GM18861 (cell line): ENCODE results near the gene MOB1B.
"Not testable (repeated sequence)": the region's sequence is repeated elsewhere in the genome, so short reads cannot be mapped to it uniquely, and the experiment has no call there.

Experiments used
- ATAC-seq: cut with Tn5 transposase; IDR thresholded peaks from one replicate; pipeline ENCODE4 v1.9.1; 2021; ENCODE audit not compliant: unreplicated experiment

The MOB1B gene

DNA sequence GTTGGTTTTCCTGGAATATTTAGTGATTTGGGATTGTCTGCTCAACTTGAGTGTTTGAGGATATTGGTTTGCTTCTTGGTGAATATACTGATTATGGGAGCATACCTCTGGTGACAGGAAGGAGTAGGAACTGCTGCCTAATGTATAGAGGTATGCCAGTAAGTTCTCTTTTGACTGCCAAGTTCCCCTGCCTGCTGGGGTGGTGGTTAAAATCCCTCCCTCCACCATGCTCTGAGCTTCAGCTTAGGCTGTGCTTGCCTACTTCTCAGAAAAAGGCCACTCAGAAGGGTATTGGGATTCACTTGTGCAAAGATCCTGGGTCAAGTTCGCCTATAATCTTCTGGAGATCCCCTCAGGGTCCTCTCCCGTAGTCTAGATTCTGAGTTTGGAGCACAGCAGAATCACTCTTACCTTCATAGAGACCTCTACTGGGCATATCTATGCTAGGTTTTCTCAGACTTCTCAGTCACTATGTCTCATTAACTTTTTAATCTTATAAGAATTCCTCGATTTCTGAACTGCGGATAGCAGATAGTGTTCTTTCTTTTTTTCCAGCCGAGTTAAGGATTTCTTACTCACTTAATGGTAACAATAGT, 46.6 kb downstream of the MOB1B start:
- no peak for ATAC-seq

DNA sequence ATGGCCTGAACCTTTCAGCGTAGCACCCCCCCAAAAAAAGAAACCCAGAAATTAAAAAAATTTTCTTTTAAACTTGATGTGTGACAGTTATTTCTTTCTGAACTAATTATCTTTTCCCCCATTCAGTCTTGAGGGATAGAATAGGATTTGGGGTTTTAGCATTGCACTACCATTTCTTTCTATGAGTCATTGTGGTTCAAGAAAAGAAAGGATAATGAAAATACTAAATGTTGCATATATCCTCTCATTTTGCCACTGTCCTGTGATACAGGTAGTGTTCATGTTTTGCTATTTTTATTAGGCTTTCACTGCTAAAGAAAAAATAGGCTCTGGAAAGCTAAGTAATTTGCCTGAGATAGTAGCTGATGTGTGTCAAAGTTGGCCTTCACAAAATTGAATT, 51.9 kb downstream of the MOB1B start:
- ATAC-seq: no peak

DNA sequence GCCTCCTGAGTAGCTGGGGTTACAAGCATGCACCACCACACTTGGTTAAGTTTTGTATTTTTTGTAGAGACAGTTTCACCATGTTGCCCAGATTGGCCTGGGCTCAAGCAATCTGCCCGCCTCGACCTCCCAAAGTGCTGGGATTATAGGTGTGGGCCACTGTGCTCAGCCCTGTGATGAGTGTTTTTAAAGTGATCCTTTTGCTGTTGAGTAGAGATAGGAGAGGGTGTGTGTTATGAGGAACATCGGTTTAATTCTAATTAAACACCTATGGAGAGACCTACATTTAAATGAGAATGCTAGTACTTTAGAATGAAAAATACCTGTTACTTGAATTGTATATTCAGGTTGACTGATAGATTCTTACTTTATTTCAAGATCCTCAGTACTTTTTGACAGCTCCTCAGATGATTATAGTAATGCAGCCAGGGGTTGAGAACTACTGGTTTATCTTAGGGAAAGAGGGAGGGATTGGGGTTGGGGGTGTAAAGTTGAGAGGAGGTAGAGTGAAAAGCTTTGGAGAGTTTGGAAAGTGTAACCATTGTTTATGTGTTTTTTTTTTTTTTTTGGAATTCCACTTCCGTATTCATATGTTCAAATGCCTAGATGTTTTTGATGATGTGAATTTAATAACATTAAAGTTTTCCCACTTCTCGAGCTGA, 54.5 kb downstream of the MOB1B start:
- ATAC-seq: no peak

DNA sequence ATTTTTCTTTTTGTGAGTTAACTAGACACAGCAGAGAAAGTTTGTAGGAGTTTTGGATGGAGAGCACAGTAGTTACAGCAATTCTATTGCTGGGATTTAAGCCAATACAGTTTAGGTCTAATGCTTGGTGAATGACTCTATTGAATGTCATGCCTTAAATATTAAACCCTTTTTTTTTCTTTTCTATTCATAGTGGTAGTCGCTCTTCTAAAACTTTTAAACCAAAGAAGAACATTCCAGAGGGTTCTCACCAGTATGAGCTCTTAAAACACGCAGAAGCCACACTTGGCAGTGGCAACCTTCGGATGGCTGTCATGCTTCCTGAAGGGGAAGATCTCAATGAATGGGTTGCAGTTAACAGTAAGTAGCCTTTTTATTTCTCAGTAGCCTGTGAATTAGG, 56.5 kb downstream of the MOB1B start:
- ATAC-seq: no peak

DNA sequence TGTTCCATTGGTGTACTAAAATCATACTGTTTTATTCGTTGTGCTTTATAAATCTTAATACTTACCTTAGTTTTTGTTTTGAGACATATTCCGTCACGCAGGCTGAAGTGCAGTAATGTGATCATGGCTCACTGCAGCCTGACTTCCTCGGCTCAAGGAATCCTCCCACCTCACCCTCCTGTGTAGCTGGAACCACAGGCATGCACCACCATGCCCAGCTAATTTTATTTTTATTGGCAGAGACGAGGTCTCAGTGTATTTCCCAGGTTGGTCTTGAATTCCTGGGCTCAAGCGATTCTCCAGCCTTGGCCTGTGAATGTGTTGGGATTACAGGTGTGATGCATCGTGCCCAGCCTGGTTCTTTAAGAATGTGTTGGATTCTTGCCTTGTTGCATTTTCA, 66.9 kb downstream of the MOB1B start:
- ATAC-seq: no peak

DNA sequence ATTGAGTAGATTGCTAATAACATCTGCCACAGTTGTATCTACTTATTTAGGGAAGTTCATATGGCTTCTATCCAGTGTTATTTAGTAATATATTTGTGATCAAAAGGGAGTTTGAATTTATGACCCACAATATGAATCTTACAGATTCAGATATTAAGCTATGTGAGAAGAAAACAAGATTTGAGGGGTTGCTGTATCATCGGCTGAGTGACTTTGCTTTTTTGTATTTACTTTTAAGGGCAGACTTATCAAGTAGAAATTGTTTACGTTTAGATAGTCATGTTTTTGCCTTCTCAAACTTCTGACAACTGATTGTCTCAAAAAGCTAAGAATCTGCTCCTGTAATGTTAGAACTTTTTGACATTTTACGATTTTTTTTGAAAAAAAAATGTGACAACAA, 74.1 kb downstream of the MOB1B start:
- no peak for ATAC-seq

DNA sequence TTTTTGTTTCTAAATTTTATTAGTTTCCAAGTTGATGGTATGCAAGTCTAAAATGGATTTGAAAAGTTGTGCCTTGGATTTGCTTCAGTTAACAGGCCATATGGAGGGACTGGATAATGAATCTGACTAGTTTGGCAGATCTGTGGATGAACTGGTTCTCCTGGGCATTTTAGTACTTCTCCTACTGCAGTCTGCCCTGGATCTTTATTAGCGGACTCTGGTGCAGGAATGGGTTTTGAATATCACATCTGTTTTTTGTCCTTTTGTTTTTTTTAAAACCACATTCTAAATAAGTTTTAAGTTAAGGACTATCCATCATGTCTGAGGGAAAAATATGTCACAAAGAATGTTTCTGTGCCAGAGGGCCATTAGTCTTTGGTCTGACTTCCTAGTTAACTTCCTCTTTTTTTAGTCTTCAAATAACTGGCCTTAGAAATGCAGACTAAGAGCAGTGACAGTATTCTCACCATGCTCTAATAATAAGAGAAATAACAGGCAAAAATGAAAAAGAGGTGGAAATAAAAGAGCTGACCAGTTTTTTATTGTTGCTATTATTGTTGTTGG, 77.4 kb downstream of the MOB1B start:
- peak; percentile 77 for ATAC-seq

DNA sequence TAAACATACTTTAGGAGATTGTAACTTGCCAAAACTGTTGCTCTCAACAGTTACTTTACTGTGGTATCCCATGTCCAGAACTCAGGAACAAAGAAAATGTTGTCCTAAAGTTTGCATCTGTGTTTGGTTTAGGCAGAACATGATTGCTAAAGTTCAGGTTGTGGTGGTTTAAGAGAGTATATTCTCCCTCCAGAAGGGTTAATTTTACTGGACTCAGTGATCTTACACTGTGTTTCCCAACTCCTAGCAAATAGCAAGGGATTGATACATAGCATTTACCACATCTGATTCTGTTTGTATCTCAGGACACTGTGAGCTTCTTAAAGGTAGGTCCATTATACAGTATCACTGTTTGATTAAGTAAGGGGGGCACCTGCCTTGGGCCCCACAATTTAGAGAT, 78.0 kb downstream of the MOB1B start:
- no peak for ATAC-seq

DNA sequence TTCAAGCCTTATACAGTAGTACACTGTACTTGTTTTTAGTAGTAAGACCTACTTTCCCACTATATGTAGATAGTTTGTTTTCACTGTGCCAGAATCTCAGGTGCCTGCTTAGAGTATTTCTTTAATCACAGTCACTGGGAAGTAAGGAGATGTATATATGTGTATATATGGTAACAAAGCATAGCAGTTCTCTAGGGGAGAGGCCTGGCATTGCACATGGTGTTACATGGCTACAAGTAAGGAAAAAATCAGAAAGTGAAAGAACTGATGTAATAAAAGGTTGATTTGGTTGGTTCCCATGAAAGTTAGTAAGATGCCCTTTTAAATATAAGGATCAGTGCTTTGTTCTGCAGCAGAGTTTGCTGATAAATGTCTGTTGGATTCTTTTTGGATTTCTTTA, 81.9 kb downstream of the MOB1B start:
- no peak for ATAC-seq

DNA sequence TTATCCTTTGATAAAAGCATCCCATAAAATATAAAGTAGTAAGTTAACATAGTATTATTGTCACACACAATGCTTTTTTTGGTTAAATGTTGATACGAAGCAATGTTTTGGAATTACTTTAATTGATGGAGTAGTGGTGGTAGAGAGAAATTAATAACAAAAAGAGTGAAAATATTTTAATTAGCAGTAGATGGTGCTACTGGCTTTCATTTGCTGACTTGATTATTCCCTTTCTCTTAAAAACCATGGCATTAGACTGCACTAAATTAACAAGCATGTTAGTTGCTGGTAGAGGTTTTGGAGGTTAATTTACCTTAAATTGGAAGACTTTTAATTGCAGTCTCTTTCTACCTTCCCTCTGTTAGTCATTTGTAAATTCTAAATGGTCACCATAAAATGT, 82.4 kb downstream of the MOB1B start:
- no peak for ATAC-seq

DNA sequence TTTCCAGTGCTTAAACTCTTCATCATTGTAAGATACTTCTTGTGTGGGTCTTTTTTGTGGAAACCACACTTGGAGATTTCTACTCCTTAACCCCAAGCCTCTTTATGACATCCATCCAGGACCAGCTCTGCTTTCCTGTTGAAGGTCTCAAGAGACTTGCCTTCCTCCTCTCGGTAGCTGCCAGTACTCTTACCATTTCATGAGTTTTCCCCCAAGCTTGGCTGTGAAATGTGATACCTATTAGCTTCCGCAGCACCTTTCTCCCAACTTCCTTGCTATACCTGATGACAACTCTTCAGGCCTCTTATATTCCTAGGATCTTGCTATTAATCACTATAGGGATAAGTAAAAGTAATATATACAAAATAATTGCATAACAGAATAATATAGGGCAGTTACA, 89.4 kb downstream of the MOB1B start:
- ATAC-seq: no peak

DNA sequence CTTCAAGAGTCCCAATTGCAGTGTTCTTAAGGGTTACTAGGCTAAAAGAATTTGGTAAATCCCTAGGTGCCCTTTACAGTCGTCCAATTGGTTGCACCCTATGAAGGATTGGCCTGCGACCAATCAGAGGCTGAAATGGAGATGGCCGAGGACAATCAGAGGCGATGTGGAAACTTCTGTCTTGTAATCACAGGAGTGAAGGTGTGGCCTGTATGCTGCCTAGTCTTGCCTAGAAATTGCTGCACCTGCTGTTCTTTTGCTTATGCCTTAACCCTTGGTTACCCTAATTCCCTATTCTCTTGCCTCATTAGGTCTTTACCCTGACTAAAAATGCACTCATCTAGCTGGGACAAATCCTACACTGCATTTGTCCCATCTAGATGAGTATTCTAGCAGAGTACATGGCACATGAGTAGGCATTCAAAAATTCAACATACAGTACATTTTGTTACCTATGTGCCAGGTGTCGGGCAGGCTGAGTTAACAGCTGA, 90.3 kb downstream of the MOB1B start:
- ATAC-seq: no peak

DNA sequence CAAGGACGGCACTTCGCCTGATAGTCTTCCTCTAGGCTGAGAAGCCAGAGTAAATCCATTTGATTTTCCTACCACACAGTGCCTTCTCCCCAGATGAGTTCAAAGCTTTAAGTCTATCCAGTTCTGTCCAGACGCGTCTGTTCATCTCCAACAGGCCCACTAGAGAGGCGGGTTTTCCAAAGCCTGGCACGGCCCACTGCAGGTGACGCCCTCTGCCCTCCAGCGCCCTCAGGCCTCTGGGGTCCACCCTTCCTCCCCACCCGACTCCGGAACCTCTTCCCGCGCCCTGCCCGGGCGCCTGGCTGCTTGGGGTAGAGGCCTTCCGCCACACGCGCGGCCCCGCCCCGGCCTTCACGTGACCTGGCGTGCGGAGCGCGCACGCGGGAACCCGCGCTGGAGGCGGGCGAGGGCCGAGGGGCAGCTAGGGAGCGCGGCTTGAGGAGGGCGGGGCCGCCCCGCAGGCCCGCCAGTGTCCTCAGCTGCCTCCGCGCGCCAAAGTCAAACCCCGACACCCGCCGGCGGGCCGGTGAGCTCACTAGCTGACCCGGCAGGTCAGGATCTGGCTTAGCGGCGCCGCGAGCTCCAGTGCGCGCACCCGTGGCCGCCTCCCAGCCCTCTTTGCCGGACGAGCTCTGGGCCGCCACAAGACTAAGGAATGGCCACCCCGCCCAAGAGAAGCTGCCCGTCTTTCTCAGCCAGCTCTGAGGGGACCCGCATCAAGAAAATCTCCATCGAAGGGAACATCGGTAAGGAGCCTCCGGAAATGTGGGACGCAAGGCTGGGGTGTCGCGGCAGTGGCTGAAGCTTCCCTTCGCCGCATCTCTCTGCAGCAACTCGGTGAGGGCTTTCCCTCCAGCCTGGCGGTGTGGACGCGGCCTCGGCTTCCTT, 91.3 kb downstream of the MOB1B start, which contains the start of gene DCK:
Gene DCK (plus strand): TSS at position 469 of the 888 bp plus-strand sequence. CDS start 187 bp downstream, at position 656.
- ATAC-seq: peak; percentile 75

DNA sequence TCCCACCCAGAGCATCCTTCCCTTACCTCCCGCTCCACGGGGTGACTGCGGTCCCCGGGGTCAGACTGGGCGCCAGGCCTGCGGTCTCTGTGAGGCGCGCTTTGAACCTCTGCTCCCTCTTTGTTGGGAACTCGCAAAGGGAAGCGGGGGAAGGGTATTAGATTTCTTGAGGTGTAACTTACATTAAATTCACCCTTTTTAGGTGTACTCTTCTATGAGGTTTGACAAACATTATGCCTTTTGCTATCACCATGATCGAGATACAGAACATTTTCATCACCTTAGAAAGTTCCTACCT, 91.8 kb downstream of the MOB1B start:
- no peak for ATAC-seq

DNA sequence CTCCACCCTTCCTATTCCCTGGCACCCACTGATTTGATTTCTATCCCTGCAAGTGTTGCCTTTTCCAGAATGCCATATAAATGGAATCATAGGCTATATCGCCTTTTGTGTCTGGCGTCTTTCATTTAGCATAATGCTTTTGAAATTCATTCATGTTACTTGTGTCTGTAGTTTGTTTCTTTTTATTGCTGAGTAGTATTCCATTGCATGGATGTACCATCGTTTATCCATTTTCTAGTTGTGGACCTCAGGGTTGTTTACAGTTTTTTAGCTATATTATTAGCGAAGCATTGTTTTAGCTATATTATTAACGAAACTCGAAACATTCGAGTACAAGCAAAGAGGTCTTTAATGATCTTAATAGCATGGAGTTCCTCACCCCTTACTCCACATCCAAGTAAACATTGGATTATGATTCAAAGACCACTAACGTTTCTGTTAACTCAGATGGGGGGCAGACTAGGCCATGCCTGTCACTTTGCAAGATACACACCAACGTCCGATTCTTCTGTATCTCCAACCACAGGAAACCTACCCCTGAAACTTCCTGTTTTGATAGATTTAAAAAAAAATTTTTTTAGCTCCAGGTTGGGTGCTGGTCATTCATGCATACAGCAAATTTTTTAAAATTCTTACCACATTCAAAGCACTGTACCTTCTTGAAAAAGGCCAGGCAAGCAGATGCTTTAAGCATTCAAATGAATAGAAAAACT, 92.4 kb downstream of the MOB1B start:
- ATAC-seq: peak; percentile 55

DNA sequence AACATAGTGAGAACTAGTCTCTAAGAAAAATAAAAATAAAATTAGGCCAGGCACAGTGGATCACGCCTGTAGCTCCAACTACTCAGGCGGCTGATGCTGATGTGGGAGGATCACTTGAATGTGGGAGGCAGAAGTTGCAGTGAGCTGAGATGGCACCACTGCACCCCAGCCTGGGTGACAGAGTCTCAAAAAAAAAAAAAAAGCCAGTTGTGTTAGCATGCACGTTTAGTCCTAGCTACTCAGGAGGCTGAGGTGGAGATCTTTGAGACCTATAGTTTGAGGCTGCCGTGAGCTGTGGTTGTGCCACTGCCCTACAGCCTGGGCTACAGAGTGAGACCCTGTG, 93.8 kb downstream of the MOB1B start:
- ATAC-seq: no peak

DNA sequence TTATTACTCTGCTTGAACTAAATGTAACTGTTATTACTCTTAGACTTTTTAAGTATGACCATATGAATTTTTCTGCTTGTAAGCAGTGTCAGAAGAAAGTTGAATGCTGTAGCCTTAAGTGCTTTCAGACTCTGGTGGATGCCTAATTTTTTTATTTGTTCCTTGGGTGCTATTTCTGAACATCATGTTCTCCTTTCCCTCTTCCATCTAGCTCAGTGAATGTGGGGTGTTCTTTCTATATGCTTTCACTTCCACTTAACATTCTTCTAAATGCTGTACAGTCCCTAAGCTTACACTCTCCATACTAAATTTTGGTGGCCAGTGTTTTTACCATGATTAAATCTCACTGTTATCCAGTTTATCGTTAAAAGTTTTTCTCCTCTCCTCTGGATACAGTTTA, 94.9 kb downstream of the MOB1B start:
- ATAC-seq: no peak

DNA sequence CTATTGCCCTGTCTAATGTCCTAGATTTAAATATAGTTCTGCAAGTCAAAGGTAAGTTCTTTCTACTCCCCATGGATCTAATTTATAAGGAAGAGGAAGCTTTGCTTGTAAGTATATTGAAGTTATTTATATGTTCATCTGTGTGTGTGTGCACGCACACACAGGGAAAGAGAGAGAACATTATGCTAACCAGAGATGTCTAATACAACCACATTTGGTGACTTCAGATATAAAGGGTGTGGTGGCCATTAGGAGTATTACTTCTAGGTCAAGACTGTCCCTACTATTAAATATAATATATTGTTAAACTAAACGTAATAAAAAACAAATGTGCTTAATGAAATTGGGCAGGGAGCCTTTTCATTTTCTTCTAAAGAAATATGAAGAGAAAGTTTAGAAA, 95.4 kb downstream of the MOB1B start:
- no peak for ATAC-seq

DNA sequence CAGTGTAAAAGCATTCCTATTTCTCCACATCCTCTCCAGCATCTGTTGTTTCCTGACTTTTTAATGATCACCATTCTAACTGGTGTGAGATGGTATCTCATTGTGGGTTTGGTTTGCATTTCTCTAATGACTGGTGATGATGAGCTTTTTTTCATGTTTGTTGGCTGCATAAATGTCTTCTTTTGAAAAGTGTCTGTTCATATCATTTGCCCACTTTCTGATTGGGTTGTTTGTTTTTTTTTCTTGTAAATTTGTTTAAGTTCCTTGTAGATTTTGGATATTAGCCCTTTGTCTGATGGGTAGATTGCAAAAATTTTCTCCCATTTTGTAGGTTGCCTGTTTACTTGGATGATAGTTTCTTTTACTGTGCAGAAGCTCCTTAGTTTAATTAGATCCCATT, 97.5 kb downstream of the MOB1B start:
- ATAC-seq: not testable (repeated sequence)

DNA sequence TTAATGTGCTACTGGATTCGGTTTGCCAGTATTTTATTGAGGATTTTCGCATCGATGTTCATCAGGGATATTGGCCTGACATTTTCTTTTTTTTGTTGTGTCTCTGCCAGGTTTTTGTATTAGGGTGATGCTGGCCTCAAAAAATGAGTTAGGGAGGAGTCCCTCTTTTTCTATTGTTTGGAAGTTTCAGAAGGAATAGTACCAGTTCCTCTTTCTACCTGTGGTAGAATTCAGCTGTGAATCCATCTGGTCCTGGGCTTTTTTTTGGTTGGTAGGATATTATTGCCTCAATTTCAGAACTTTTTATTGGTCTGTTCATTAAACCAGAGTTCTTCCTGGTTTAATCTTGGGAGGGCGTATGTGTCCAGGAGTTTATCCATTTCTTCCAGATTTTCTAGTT, 99.2 kb downstream of the MOB1B start:
- ATAC-seq: not testable (repeated sequence)

DNA sequence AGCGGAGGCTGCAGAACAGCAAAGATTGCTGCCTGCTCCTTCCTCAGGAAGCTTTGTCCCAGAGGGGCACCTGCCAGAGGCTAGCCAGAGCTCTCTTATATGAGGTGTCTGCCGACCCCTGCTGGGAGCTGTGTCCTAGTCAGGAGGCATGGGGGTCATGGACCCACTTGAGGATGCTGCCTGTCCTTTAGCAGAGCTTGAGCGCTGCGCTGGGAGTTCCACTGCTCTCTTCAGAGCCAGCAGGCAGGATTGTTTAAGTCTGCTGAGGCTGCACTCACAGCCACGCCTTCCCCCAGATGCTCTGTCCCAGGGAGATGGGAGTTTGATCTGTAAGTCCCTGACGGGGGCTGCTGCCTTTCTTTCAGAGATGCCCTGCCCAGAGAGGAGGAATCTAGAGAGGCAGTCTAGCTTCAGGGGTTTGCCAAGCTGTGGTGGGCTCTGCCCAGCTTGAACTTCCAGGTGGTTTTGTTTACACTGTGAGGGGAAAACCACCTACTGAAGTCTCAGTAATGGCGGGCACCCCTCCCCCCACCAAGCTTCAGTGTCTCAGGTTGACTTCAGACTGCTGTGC, 102.2 kb downstream of the MOB1B start:
- no peak for ATAC-seq
